H4 (cell line): Measurements from ENCODE around the gene DUSP16. TPM values are rescaled to one million over a fixed set of nuclear protein-coding genes. Genes with fewer than 3 reads are reported as not detected.
A peak's percentile ranks its signal among the peaks of the same experiment; 100 is the strongest.

Experiments used
- DNase-seq: peaks from one replicate; pipeline ENCODE4 v3.0.0-alpha.2; 2015; ENCODE audit warnings: low spot score
- total RNA-seq: library from RNA; depleted of rRNA; stranded (reverse); fragments of >200 nt; shearing (Covaris generic); gene quantifications from 2 replicates; pipeline ENCODE4 v1.2.3, GENCODE V29; 2014

The DUSP16 gene
- total RNA-seq, 1 experiment from 2014 or later: 13.7 TPM

- DNase-seq: no peak
These were observed 93.3 kb downstream of the DUSP16 start for GRCh38 chr12:12469386-12469785.

- no peak for DNase-seq
These were observed 94.1 kb downstream of the DUSP16 start for GRCh38 chr12:12468575-12468974.

GRCh38 chr12:12467688-12468261 lies 94.9 kb downstream of the DUSP16 start:
- no peak for DNase-seq

- DNase-seq: no peak
These were observed 95.4 kb downstream of the DUSP16 start for GRCh38 chr12:12467264-12467663.

- DNase-seq: no peak
These were observed 96.5 kb downstream of the DUSP16 start for GRCh38 chr12:12466157-12466556.

- DNase-seq: no peak
These were observed 97.1 kb downstream of the DUSP16 start for GRCh38 chr12:12465522-12465921.

- DNase-seq: no peak
These were observed 100.7 kb downstream of the DUSP16 start for GRCh38 chr12:12461923-12462315.

GRCh38 chr12:12460935-12461922 lies 101.4 kb downstream of the DUSP16 start:
- DNase-seq: no peak

GRCh38 chr12:12456637-12457036 lies 106.0 kb downstream of the DUSP16 start:
- no peak for DNase-seq

- no peak for DNase-seq
These were observed 108.3 kb downstream of the DUSP16 start for GRCh38 chr12:12454315-12454714.

- DNase-seq: no peak
These were observed 109.0 kb downstream of the DUSP16 start for GRCh38 chr12:12453635-12454034.

- no peak for DNase-seq
These were observed 110.2 kb downstream of the DUSP16 start for GRCh38 chr12:12452326-12452902.

- DNase-seq: no peak
These were observed 111.6 kb downstream of the DUSP16 start for GRCh38 chr12:12451098-12451497.

- no peak for DNase-seq
These were observed 112.6 kb downstream of the DUSP16 start for GRCh38 chr12:12450043-12450471.

GRCh38 chr12:12449533-12450025 lies 113.1 kb downstream of the DUSP16 start:
- DNase-seq: peak; percentile 80

- DNase-seq: no peak
These were observed 114.8 kb downstream of the DUSP16 start for GRCh38 chr12:12447837-12448236.

- DNase-seq: no peak
These were observed 115.4 kb downstream of the DUSP16 start for GRCh38 chr12:12447236-12447635.

GRCh38 chr12:12446786-12447185 lies 115.9 kb downstream of the DUSP16 start:
- DNase-seq: no peak

- no peak for DNase-seq
These were observed 116.8 kb downstream of the DUSP16 start for GRCh38 chr12:12445882-12446181.

- DNase-seq: no peak
These were observed 117.3 kb downstream of the DUSP16 start for GRCh38 chr12:12445165-12445881.

- no peak for DNase-seq
These were observed 119.2 kb downstream of the DUSP16 start for GRCh38 chr12:12443431-12443878.

GRCh38 chr12:12442548-12443071 lies 120.1 kb downstream of the DUSP16 start:
- DNase-seq: no peak
